NCI-H146 (cell line): ENCODE measurements around the gene OR10Z1.

Experiments
- DNase-seq: peaks from one replicate; lab custom pipeline; 2025; lab: John Stamatoyannopoulos, UW

OR10Z1 gene

GRCh38 chr1:158604968-158605367 is at the start of gene OR10Z1:
Gene OR10Z1 (plus strand): TSS chr1:158605268. CDS start chr1:158606439, 1,171 bp downstream.
- no peak for DNase-seq

DNA sequence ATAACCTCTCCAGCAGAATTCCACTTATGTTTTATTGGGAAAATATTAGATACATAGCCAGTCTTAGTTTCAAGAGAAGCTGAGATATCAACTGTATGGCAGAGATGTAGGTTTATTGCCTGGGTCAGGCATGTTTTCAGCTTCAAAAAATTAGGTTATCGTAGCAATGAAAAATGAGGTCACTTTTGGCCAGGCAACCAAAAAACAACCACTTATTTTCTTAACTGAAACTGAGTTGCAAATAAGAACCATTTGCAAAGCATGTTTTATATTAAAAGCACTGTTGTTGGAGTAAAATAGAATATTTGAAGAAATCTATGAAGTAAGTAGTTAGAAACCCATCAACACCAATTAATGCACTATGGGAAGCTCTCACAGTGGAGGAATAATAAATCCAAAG is 45.4 kb upstream of the OR10Z1 start:
- no peak for DNase-seq

DNA sequence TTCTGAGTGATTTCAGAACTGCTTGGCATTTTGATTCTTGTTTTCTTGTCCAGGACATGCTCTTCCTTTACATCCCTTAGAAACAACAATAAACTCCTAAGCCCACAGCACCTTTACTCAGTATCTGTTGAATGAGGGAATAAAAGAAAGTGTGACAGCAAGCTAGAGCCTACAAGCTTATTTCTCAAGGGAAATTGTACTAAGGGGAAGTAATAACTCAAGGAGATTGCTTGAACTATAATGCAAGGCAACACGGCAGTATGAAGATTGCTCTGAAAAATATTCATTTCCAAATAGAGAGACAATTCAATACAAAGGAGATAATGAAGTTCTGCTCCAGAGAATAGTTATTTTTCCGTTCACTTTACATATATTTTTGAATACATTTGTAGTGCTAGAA is 41.2 kb upstream of the OR10Z1 start:
- no peak for DNase-seq

DNA sequence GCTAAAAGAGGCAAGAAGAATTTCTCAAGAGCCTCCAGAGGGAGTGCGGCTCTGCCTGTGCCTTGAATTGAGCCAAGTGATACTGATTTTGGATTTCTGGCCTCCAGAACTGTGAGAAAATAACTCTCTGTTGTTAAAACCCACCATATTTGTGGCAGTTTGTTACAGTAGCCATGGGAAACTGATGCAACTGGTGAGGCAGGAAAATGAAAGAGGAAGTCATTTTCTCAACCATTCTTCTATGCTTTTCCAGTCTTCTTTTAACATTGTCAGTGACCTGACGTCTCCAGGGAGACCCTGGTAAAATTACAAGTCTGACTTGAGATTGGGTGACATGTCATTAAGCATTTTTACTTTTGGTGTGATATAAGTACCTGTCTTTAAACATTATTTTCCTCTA is 40.5 kb upstream of the OR10Z1 start:
- no peak for DNase-seq

- DNase-seq: no peak
These were observed 34.6 kb upstream of the OR10Z1 start, which contains the start of gene OR6P1 for GRCh38 chr1:158570480-158570879. Gene OR6P1 (minus strand): TSS chr1:158570580. CDS start chr1:158563604, 6,976 bp downstream.

GRCh38 chr1:158572226-158572625 is 32.8 kb upstream of the OR10Z1 start:
- DNase-seq: no peak

- DNase-seq: no peak
These were observed 27.5 kb upstream of the OR10Z1 start for GRCh38 chr1:158577561-158577960.

DNA sequence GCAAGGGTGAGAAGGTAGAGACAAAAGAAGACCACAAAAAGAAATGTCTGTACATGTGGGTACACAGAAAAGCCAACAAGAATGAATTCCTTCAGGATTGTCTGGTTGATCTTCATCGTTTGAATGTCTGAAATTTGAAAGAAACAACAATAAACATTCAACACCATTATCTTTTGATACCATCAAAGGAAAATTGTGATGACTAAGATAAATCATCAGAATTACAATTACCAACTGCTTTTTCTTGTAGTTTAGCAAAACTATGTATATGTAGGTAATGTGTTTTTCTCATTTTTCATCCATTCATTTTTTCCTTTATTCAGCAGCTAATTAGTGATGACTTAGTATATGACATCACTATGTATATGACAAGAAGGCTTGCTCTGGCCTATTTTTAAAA is 25.3 kb upstream of the OR10Z1 start, which contains the start of gene OR10X1:
TSS of gene OR10X1 (minus strand) at position 167 of the 400 bp plus-strand sequence. CDS start at position 167, 0 bp downstream.
- DNase-seq: no peak

DNA sequence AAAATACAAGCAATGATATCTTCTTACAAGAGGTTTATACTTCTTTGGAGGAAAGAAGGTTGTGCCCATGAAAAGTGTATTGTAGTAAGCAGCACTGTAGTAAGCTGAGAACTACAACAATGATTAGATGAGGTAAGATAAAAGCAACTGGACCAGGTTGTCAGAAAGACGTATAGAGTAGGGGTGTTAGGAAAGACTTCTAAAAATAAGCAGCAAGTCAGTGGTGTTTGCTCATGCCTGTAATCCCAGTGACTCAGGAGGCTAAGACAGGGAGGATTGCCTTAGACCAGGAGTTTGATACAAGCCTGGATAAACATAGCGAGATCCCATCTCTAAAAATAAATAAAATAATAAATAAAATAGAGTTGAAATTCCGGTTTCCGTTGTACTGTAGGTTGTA is 21.1 kb upstream of the OR10Z1 start:
- DNase-seq: no peak

- DNase-seq: no peak
These were observed 18.1 kb upstream of the OR10Z1 start for GRCh38 chr1:158586942-158587341.

- no peak for DNase-seq
These were observed 4.3 kb upstream of the OR10Z1 start for GRCh38 chr1:158600735-158601134.

DNA sequence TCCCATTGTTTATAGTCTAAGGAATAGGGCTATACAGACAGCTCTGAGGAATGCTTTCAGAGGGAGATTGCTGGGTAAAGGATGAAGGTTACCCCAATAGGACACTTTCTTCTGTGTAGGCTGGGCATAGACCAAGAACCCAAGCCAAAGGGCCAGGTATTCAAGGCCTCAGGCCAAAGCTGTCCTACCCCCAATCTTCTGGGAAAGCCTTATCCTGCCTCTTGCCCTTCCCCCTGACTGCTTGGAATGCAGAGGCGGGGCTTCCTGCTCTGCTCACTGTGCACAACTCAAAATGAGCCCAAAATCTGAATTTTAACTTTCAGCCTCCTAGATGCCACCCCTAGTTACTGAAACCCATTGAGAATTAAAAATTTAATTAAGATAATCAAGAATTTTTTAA is 2.2 kb downstream of the OR10Z1 start:
- DNase-seq: no peak

DNA sequence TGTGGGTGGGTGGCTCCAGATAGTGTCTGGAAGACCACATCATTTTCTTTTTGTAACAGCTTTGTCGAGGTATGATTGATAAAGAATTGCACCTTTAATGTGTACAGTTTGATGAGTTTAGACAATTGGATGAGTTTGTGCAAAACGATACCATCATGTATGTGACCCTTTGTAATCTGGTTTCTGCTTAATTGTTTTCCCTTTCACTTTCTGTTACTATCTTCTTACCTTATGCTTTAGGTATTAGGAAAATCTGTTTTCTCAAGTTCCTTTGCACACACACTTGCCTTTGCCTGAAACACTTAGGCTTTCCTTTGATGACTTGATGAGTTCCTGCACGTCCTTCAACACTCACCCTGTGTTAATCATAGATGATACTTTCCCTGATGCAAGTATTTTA is 6.8 kb downstream of the OR10Z1 start:
- DNase-seq: no peak

GRCh38 chr1:158613764-158614163 is 8.7 kb downstream of the OR10Z1 start:
- no peak for DNase-seq

- no peak for DNase-seq
These were observed 33.1 kb downstream of the OR10Z1 start for GRCh38 chr1:158638146-158638545.

DNA sequence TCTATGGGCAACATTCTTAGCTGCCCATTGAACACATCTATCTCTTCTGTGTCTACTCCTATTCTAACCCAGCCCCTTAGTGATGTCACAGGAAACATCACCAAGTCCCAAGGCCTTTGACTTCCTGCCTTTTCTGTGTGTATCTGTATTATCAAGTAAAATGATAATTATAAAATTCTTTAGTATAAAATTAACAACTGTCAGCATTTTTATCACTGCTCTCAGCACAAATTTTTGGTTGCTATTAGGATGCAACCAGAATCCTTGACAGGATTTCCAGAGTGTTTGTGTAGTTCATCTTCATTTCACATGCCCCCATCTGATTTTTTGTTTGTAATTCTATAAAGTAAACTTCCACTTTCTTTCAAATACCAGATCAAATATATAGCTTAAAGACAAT is 33.8 kb downstream of the OR10Z1 start:
- no peak for DNase-seq

DNA sequence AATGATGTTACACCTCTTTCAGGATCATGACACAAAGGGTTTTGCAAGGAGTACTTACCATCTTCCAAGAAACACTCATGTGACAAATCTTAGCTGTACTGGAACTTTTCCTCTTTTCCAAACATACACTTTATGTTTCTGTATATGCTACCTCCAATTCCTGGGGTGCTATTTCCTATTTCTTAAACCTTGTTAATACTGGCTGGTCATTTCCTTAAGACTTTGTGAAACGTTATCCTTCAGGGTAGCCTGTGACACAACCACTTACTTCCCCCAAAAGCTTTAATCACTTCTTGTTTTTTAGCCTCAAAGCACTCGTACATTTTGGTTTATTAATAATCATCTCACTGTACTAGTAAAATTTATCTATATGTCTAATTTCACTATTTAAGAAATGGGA is 39.4 kb downstream of the OR10Z1 start:
- no peak for DNase-seq

DNA sequence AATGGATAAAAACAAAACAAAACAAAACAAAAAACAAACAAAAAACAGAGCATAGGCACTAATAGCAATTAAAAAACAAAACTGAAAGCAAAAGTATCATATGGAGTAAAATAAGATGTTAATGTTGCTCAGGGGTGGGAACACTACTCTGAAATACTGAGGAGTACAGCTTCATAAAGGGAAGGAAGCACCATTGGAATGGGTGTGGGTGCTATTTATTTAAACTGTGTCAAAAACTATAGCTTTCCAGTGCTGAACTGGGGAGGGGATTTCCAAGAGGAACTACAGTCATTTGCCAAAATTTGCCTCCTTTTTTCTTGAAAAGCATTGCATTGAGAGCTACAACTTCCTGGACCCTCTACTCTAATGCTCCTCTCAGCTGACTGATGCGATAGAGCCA is 41.4 kb downstream of the OR10Z1 start:
- no peak for DNase-seq

DNA sequence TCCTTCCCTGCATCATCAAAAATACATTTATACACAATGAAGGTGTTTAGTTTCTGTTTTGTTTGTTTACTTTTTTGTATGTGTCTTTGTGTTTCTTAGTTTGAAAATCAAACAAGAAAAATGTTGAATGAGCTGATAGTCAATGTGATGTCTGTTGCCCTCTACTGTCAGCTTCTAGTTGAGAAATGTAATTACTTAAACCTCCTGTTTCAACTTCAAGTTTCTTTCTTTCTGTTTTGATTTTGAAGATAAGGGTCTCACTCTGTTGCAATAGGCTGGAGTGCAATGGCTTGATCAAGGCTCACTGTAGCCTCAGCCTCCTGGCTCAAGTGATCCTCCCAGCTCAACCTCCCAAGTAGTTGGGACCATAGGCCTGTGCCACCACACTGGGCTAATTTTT is 44.0 kb downstream of the OR10Z1 start:
- no peak for DNase-seq

GRCh38 chr1:158652721-158653334 is 47.8 kb downstream of the OR10Z1 start:
- DNase-seq: no peak

GRCh38 chr1:158654086-158654485 is 49.0 kb downstream of the OR10Z1 start:
- no peak for DNase-seq

GRCh38 chr1:158654571-158654970 is 49.5 kb downstream of the OR10Z1 start:
- no peak for DNase-seq
